GM19452 (cell line): ENCODE results near the gene OR13C8.

Source experiments
- ATAC-seq: cut with Tn5 transposase; IDR thresholded peaks from one replicate; pipeline ENCODE4 v1.9.1; 2021; ENCODE audit not compliant: unreplicated experiment

The OR13C8 gene

GRCh38 chr9:104611213-104611612, 42.2 kb downstream of the OR13C8 start:
- ATAC-seq, result no peak

- ATAC-seq, result no peak
Measured at GRCh38 chr9:104617418-104617817, 48.5 kb downstream of the OR13C8 start.

GRCh38 chr9:104618104-104618503, 49.1 kb downstream of the OR13C8 start, which contains the start of gene OR13C9:
Gene OR13C9 (minus strand): TSS chr9:104618204. CDS start chr9:104618204, 0 bp downstream.
- no peak for ATAC-seq
